ENCODE data around the gene CLCF1.

The CLCF1 gene

GRCh38 chr11:67372993-67373647 is at the start of gene CLCF1:
Gene CLCF1, minus strand, starts transcription at chr11:67373598. Its CDS starts 59 bp downstream, at chr11:67373539.
- no peak for FAIRE-seq
- DNase-seq (ENCODE audit: low spot score) = no peak

GRCh38 chr11:67422891-67423290 is 49.5 kb upstream of the CLCF1 start:
- DNase-seq (ENCODE audit: low spot score) (no peak), FAIRE-seq (no peak)

GRCh38 chr11:67421430-67422031 is 48.1 kb upstream of the CLCF1 start:
- DNase-seq (ENCODE audit: low spot score) (no peak), FAIRE-seq (no peak)

- FAIRE-seq = no peak
- DNase-seq (ENCODE audit: low spot score) = peak; percentile 69
These were observed 47.4 kb upstream of the CLCF1 start for GRCh38 chr11:67420646-67421429.

- DNase-seq (ENCODE audit: low spot score) = no peak
- FAIRE-seq = no peak
These were observed 46.8 kb upstream of the CLCF1 start for GRCh38 chr11:67420147-67420645.

- no peak for DNase-seq (ENCODE audit: low spot score)
- no peak for FAIRE-seq
These were observed 46.1 kb upstream of the CLCF1 start for GRCh38 chr11:67419325-67420049.

GRCh38 chr11:67418476-67419281 is 45.3 kb upstream of the CLCF1 start:
- no peak for FAIRE-seq
- DNase-seq (ENCODE audit: low spot score) = no peak

GRCh38 chr11:67417425-67417824 is 44.0 kb upstream of the CLCF1 start:
- no peak for FAIRE-seq

GRCh38 chr11:67416416-67417335 is 43.3 kb upstream of the CLCF1 start:
- FAIRE-seq = no peak
- no peak for DNase-seq (ENCODE audit: low spot score)

More at GRCh38 chr11:67417425-67417824, 44.0 kb upstream of the CLCF1 start:
- no peak for DNase-seq (ENCODE audit: low spot score)

- no peak for FAIRE-seq
- no peak for DNase-seq (ENCODE audit: low spot score)
These were observed 42.3 kb upstream of the CLCF1 start, which contains the start of gene CARNS1 for GRCh38 chr11:67415501-67416304. Gene CARNS1, plus strand, starts transcription at chr11:67415678. Its CDS starts 522 bp downstream, at chr11:67416200.

GRCh38 chr11:67413266-67413849 is 40.0 kb upstream of the CLCF1 start:
- no peak for FAIRE-seq
- DNase-seq (ENCODE audit: low spot score) = no peak

- DNase-seq (ENCODE audit: low spot score) (no peak), FAIRE-seq (no peak)
These were observed 39.2 kb upstream of the CLCF1 start for GRCh38 chr11:67412495-67413179.

- no peak for FAIRE-seq
- no peak for DNase-seq (ENCODE audit: low spot score)
These were observed 38.4 kb upstream of the CLCF1 start for GRCh38 chr11:67411785-67412152.

- DNase-seq (ENCODE audit: low spot score) (no peak), FAIRE-seq (no peak)
These were observed 37.8 kb upstream of the CLCF1 start for GRCh38 chr11:67410984-67411784.

- no peak for FAIRE-seq
- no peak for DNase-seq (ENCODE audit: low spot score)
These were observed 37.0 kb upstream of the CLCF1 start for GRCh38 chr11:67410369-67410831.

- FAIRE-seq = no peak
- no peak for DNase-seq (ENCODE audit: low spot score)
These were observed 36.5 kb upstream of the CLCF1 start for GRCh38 chr11:67409781-67410368.

All from RCC 7860 (cell line).